SU-DHL-6 (cell line): ENCODE measurements around the gene SRP54.

Experiments used
- H2AFZ ChIP-seq: fragments of 200-600 bp; sonication (generic); 2 replicates; pipeline ENCODE4 v1.6.1; 2014; ENCODE audit warnings: low read depth, mild to moderate bottlenecking, moderate library complexity, mixed read lengths, antibody characterized with exemption, low read length; ENCODE audit not compliant: severe bottlenecking
- H3F3A ChIP-seq: fragments of 200-600 bp; shearing (Covaris generic); 2 replicates; pipeline ENCODE4 v1.6.0; 2016; ENCODE audit warnings: antibody characterized with exemption, mild to moderate bottlenecking; ENCODE audit not compliant: insufficient read depth
- H3K27ac ChIP-seq: fragments of 200-600 bp; sonication (generic); 2 replicates; pipeline ENCODE4 v1.5.1; 2016; ENCODE audit warnings: low read depth, mild to moderate bottlenecking, low read length, moderate library complexity, mixed read lengths
- H3K27me3 ChIP-seq: fragments of 200-600 bp; sonication (generic), shearing (Covaris generic); 2 replicates; pipeline ENCODE4 v1.6.0; 2014; ENCODE audit warnings: mild to moderate bottlenecking, low read length
- H3K36me3 ChIP-seq: fragments of 200-600 bp; sonication (generic); 2 replicates; pipeline ENCODE4 v1.6.1; 2014; ENCODE audit warnings: mild to moderate bottlenecking, low read length, mixed read lengths
- H3K4me2 ChIP-seq: fragments of 300-600, 200-600 bp; shearing (Covaris generic), sonication (generic); 2 replicates; pipeline ENCODE4 v1.6.0; 2014; ENCODE audit warnings: low read length, low read depth, mild to moderate bottlenecking; ENCODE audit not compliant: poor library complexity, severe bottlenecking
- H3K4me3 ChIP-seq: fragments of 200-600 bp; sonication (generic); 2 replicates; pipeline ENCODE4 v1.5.1; 2014; ENCODE audit warnings: antibody characterized with exemption, low read length, mild to moderate bottlenecking, mixed read lengths; ENCODE audit not compliant: insufficient read depth, poor library complexity, severe bottlenecking
- H3K79me2 ChIP-seq: fragments of 200-600 bp; sonication (generic); 2 replicates; pipeline ENCODE4 v1.6.1; 2014; ENCODE audit warnings: mild to moderate bottlenecking, low read length, moderate library complexity; ENCODE audit not compliant: insufficient read depth
- H3K9ac ChIP-seq: fragments of 200-600 bp; sonication (generic); 2 replicates; pipeline ENCODE4 v1.7.0; 2014; ENCODE audit warnings: mild to moderate bottlenecking, low read length
- H3K9me2 ChIP-seq: fragments of 200-600 bp; sonication (generic); replicated peaks from 2 replicates; pipeline ENCODE4 v1.6.1; 2014; ENCODE audit warnings: low read length; ENCODE audit not compliant: insufficient read depth
- H3K9me3 ChIP-seq: fragments of 200-600 bp; sonication (generic); 2 replicates; pipeline ENCODE4 v1.6.1; 2014; ENCODE audit warnings: low read length, mixed read lengths; ENCODE audit not compliant: insufficient read depth
- H4K20me1 ChIP-seq: fragments of 200-600 bp; sonication (generic); 2 replicates; pipeline ENCODE4 v1.6.1; 2014; ENCODE audit warnings: low read depth, mild to moderate bottlenecking, antibody characterized with exemption, low read length, moderate library complexity, mixed read lengths
- EZH2phosphoT487 ChIP-seq: fragments of 200-600 bp; sonication (generic), shearing (Covaris generic); conservative IDR thresholded peaks from 2 replicates; pipeline ENCODE4 v1.6.1; 2018; ENCODE audit warnings: mild to moderate bottlenecking, antibody characterized with exemption, low read length, moderate library complexity, mixed read lengths
- TF ChIP-seq, protein P1 (sequence below): fragments of 200-600 bp; sonication (generic); IDR thresholded peaks from one replicate; pipeline ENCODE4 v1.5.1; 2017; ENCODE audit warnings: antibody characterized with exemption, mild to moderate bottlenecking, low read length, moderate library complexity; ENCODE audit not compliant: insufficient read depth, poor library complexity, severe bottlenecking

Gene SRP54

DNA sequence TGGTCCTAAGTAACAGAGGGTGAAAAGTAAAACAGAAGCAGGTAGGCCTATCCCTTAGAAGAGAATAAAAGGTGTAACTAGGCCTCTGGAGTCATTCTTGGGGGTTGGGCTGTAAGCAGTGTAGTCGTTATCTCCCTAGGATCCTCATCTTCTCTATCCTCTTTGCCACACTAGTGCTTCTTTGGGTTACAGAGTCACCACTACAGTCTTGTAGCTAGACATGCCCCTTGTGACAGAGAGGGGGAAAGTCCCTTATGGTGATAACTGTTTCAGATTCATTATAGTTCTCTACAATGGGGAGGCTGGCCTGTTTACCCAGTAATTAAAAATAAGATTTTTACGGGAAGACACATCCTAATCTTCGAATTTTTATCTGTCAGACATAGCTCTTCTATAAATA is 16.4 kb upstream of the SRP54 start:
- Histone ChIP-seq H3K36me3 (peaks cover 7% of the 10 kb centered on the region), H3K9ac (no peak overlapping the region), H3K4me3 (no peak overlapping the region), H3K27ac (no peak overlapping the region), H3K4me2 (no peak overlapping the region), H3K9me3 (no peaks in the 10 kb centered on the region), H2AFZ (no peak overlapping the region), H3K27me3 (no peaks in the 10 kb centered on the region), H3F3A (no peaks in the 10 kb centered on the region), H3K79me2 (peaks cover 9% of the 10 kb centered on the region), H4K20me1 (no peaks in the 10 kb centered on the region), H3K9me2 (no peaks in the 10 kb centered on the region)
- TF ChIP-seq, protein P1, sequence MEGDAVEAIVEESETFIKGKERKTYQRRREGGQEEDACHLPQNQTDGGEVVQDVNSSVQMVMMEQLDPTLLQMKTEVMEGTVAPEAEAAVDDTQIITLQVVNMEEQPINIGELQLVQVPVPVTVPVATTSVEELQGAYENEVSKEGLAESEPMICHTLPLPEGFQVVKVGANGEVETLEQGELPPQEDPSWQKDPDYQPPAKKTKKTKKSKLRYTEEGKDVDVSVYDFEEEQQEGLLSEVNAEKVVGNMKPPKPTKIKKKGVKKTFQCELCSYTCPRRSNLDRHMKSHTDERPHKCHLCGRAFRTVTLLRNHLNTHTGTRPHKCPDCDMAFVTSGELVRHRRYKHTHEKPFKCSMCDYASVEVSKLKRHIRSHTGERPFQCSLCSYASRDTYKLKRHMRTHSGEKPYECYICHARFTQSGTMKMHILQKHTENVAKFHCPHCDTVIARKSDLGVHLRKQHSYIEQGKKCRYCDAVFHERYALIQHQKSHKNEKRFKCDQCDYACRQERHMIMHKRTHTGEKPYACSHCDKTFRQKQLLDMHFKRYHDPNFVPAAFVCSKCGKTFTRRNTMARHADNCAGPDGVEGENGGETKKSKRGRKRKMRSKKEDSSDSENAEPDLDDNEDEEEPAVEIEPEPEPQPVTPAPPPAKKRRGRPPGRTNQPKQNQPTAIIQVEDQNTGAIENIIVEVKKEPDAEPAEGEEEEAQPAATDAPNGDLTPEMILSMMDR, result no peak
- no peak for TF ChIP-seq EZH2phosphoT487

DNA sequence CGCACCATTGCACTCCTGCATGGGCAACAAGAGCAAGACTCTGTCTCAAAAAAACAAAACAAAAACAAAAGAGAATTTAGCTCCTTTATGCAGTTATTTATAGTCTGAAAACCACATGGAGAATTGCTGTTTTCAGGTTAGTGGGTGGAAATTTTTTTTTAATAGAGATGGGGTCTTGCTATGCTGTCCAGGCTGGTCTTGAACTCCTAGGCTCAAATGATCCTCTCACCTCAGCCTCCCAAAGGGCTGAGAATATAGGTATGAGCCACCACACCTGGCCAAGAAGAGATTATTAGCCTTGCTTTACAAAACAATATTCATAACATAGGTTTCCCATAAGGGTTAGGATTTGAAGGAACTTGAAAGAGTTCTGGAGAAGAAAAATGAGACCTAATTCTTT is 12.1 kb upstream of the SRP54 start:
- Histone ChIP-seq H3K9me2 (no peaks in the 10 kb centered on the region), H3K27me3 (no peaks in the 10 kb centered on the region), H3K9me3 (no peaks in the 10 kb centered on the region), H3K4me3 (no peak overlapping the region), H2AFZ (no peak overlapping the region), H3K27ac (no peak overlapping the region), H3F3A (0 out of 2 replicates have a peak, but pooled peaks cover 8% of the 10 kb centered on the region), H3K79me2 (peaks cover 40% of the 10 kb centered on the region), H3K4me2 (no peak overlapping the region), H3K36me3 (peaks cover 7% of the 10 kb centered on the region), H3K9ac (no peak overlapping the region), H4K20me1 (no peaks in the 10 kb centered on the region)
- no peak for TF ChIP-seq EZH2phosphoT487
- TF ChIP-seq, protein P1, result no peak

DNA sequence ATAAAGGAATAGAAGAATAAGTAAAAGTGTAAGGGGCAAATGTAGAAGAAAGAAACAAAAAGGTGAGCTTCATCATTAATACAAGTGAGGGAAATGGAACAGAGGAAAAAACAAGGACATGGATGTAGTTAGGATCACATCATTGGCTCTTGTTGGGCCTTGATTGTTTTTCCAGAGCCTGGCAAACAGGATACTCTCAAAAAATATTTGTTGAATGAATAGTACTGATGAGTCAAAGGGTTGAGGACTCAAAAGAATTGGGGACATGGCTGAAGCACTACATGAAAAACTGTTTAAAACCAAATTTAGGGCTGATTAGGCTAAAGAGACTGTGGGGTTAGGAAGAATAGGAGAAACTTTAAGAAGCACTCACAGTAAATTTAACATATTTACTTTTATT is 11.4 kb upstream of the SRP54 start:
- peaks cover 44% of the 10 kb centered on the region for H3K79me2 ChIP-seq
- TF ChIP-seq, protein P1, result no peak
- no peak for TF ChIP-seq EZH2phosphoT487
- H3K27me3 ChIP-seq, result no peaks in the 10 kb centered on the region
- H3K4me3 ChIP-seq, result no peak overlapping the region
- H4K20me1 ChIP-seq, result no peaks in the 10 kb centered on the region
- no peak overlapping the region for H3K9ac ChIP-seq
- H2AFZ ChIP-seq, result no peak overlapping the region
- H3F3A ChIP-seq, result 0 out of 2 replicates have a peak, but pooled peaks cover 8% of the 10 kb centered on the region
- no peaks in the 10 kb centered on the region for H3K9me3 ChIP-seq
- peaks cover 7% of the 10 kb centered on the region for H3K36me3 ChIP-seq
- H3K9me2 ChIP-seq, result no peaks in the 10 kb centered on the region
- H3K27ac ChIP-seq, result no peak overlapping the region
- no peak overlapping the region for H3K4me2 ChIP-seq

DNA sequence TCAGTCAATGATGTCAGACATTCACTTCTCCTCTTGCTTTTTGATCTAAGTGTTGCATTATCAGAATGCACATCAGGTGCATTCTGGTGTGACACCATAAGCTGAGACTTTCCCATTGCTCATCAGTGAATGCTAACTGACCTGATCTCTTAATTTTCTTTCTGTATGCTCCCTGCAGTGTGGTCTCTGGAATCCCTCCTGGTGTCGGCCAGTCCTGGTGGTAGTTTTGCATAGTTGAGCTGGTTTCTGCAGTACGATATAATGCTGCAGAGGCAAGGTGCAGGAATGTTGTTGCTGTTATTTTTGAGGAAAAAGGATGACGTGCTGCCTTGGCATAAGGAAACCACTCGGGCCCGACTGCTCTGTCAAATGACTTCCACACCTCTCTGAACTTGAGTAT is 11.0 kb upstream of the SRP54 start:
- no peak overlapping the region for H3K27ac ChIP-seq
- no peak overlapping the region for H3K4me3 ChIP-seq
- TF ChIP-seq, protein P1, result no peak
- no peak for TF ChIP-seq EZH2phosphoT487
- H3F3A ChIP-seq, result 0 out of 2 replicates have a peak, but pooled peaks cover 8% of the 10 kb centered on the region
- H3K79me2 ChIP-seq, result peaks cover 47% of the 10 kb centered on the region
- H3K9ac ChIP-seq, result no peak overlapping the region
- no peak overlapping the region for H2AFZ ChIP-seq
- H3K36me3 ChIP-seq, result peaks cover 7% of the 10 kb centered on the region
- no peaks in the 10 kb centered on the region for H3K9me2 ChIP-seq
- H3K4me2 ChIP-seq, result no peak overlapping the region
- H3K9me3 ChIP-seq, result no peaks in the 10 kb centered on the region
- H3K27me3 ChIP-seq, result no peaks in the 10 kb centered on the region
- H4K20me1 ChIP-seq, result no peaks in the 10 kb centered on the region
